Activated CD8-positive, alpha-beta memory T cell treated with anti-CD3 and anti-CD28 coated beads, Interleukin-2, amount 50 U/mL, for 1 hour (primary cell): Measurements from ENCODE around the gene FNBP1.

Experiments used
- DNase-seq: peaks from one replicate; pipeline ENCODE4 v3.0.0-alpha.2; 2020; ENCODE audit errors: extremely low read depth

FNBP1 gene

DNA sequence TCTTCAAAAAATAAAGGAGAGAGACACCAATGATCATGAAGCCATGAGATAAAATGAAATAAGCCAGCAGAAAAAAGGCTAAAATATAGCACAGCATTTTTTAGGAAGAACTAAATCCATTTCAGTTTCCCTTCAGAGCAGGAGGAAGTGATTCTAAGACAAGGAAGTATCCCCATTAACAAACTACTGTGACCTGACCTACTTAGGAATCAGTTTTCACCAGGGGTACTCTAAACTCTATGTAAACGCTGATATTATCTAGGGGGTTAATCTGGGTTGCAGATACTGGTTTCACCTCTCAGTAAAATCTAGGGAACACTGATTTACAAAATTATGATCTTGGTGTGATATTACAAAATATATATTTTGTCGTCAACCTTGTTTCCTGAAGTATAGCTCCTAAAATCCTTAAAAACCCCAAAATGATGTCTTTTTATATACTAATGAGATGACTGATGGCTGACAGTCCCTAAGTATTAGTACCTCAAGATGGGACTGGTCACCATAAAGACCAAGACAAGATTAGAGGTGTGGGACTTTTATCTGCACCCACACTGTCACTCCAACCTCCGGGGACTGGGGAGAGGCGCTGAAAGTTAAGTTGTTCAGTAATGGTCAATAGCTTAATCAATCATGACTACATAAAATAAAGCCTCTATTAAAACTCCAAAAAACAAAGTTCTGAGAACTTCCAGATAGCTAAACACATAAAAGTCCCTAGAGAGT lies 2.9 kb upstream of the FNBP1 start:
- no peak for DNase-seq

DNA sequence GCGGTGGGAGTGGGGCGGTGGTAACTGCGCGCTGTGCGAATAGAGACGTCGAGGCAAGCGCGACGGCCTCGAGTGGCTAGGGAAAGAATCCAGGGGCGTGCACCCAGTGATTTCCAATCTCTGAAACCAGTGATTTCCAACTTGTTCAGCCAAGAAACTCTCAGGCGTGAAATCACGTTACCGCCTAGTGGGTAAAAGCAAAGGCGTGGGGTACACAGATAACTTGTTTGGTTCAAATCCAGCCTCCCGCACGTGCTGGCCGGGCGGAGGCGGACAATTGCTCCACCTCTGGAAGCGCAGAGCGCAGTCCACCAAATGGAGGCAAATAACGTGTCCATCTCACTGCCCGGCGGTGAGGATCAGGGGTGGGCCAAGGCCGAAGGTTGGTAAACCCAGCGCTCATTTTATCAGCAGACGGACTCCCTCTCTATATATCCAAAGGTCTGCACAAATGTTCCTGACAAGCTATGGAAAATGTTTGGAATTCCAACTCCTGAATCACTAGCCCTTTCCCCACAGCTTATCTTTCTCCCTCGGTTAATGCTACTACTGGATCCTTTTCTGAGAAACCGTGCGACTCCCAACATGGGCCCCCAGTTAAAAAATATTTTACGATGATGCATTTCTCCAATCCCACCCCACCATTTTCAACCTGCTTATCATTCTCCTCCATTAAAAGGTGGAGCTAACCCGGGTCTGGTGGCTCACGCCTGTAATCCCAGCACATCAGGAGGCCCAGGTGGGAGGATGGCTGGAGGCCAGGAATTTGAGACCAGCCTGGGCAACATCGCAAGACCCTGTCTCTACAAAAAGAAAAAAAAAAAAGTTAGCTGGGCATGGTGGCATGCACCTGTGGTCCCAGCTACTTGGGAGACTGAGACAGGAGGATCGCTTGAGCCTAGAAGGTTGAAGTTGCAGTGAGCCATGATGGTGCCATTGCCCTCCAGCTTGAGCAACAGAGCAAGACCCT lies 950 bp upstream of the FNBP1 start:
- no peak for DNase-seq

DNA sequence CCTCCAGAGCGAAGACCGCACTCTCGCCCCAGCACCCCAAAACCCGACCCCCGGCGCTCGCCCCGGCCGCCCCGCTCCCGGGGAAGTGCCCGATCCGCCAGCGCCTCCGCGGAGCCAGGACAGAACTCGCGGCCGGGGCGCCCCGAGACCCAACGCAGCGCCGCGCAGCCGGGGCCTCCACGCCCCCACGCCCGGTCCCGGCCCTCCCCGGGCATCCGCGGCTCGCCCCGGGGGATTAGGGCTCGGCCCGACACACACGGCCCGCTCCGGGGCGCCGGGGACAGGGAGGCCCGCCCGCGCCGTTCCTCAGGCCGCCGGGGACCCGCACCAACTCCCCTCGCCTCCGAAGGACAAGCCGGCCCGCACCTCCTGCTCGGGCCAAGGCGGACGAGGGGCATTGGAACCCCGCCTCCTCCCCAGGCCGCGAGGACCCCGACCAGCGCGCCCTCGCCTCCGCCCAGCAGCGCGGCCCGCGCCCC lies 544 bp downstream of the FNBP1 start:
- DNase-seq, result no peak

DNA sequence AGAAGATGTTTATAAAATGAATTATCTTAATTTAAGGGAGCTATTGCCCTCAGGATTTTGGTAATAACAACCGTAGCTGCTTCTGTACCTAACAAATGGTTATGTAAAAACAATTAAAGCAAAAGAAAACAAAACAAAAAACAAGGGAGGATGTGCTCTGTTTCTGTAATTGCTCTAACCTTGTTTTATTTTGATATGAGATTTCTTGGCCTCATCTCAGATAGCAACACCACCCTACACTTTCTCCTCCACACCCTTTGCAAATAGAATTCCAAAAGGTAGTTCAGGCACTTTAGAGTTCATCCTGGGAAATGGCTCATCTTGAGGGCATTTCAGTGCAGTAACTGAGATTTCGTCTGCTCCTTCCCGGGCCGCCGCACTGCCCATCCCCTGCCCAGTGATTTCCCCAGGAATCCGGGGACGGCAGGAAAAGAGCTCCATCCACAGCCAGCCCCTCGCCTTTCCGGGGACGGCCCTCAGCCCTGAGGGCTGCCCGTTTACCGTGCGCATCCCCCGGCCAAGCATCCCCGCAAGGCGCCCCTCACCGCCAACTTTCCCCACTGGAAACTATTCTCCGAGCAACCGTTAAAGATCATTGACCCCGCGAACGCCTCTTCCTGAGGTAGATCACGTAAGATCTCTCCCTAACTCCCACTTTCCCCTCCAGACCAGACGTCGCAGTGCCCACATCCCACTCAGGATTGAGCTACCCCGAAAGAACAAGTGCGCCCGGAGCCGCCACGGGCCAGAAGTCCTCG lies 1.2 kb downstream of the FNBP1 start:
- DNase-seq, result no peak

DNA sequence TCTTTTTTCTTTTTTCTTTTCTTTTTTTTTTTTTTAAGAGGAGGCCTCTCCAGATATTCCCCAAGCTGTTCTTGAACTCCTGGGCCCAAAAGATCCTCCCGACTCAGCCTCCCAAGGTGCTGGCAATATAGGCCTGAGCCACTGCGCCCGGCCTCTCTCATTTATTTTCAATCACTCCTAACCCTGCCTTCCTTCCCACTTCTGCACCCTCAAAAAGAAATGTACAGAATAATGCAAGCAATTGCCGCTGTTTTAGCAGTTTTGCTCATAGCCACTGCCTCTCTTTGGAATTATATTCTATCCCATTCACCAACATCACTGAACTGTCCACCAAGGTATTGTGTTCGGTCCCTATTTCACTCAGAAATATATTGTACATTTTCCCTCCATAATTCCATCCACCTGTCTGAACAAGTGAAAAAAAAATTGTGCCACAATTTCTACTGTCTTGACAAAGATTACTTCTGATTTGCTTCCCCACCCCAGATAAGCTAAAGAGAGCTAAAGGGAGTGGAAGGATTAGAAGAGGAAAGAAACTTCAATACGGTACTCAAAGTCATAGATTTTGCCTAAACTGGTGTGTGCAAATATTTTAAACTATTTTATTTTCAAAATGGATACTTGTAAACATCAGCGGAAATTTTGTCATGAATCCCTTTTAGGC lies 1.9 kb downstream of the FNBP1 start:
- DNase-seq, result no peak

DNA sequence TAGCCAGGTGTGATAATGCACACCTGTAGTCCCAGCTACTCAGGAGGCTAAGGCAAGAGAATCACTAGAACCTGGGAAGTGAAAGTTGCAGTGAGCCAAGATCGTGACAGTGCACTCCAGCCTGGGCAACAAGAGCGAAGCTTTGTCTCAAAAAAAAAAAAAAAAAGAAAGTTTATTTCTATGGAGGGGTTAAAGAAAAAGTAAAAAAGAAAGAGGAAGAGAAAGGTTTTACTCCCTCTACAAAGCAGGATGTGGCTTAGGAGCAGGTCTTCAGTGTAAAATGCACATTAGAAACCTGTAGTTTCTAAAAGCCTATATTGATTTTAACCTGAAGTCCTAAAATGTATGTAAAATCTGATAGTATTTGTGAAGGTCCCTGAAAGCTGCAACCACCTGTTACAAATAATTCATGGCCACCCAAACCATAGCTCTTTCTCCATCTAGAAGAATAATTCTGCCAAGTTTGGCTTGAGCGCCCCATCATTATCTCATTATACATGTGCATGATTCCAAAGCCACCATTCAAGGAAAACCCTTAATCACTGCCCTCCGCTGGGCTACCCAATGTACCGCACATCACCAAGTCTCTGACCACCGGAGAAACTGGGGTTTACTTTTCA lies 3.4 kb downstream of the FNBP1 start:
- DNase-seq, result no peak

DNA sequence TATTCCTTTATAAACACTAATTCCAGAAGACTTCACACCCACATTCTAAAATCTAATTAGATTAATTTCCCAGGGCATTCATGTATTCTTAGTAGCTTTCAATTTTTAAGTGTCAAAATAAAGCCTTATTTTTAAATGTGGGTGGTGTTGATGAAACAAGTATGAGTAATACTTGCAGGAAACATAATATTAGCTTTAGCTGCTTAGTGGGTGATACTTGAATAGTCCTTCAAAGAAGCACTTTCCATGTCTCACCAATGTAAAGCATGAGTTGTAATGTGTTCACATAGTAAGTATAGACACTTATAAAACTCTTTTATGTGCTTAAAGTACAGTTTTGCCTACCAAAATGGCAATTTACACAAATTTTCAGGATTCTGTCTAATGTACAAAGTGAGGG lies 6.9 kb downstream of the FNBP1 start:
- DNase-seq, result no peak

DNA sequence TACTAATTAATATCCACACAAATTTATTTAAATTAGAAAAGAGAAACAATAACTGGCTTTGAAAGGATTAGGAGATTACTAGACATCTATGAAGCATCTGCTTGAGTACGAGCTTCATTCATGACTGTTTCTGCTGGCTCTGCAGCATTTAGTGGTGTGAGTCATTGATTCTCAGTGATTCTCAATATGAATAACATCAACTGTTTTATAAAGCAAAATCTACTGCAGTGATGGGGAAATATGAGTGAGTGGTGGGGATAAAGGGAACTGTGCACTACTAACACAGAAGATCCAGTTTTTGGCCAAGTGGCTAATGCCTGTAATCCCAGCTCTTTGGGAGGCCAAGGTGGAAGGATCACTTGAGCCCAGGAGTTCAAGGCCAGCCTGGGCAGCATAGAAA lies 8.4 kb downstream of the FNBP1 start:
- no peak for DNase-seq

DNA sequence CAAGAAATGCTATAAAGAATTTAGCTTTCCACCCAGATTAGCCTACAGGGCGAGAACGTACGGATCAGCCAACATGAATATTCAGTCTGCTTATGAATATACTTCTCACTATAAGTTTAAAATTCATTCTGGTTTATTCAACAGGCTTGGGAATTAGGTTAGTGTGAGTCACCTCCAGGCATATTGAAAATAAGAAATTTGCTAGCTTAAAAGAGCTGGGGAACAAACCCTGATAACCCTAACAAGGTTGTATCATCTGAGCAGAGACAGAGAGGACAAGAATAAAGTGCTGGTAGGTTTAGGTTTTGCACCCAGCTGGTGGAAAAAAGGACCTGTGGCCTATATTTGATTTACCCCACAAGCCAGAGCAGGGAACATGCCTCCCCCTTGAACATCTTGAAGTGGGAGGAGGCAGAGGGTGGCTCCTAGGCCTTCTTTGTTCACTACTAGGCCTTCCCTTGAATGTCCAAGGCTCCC lies 12.3 kb downstream of the FNBP1 start:
- DNase-seq, result no peak

DNA sequence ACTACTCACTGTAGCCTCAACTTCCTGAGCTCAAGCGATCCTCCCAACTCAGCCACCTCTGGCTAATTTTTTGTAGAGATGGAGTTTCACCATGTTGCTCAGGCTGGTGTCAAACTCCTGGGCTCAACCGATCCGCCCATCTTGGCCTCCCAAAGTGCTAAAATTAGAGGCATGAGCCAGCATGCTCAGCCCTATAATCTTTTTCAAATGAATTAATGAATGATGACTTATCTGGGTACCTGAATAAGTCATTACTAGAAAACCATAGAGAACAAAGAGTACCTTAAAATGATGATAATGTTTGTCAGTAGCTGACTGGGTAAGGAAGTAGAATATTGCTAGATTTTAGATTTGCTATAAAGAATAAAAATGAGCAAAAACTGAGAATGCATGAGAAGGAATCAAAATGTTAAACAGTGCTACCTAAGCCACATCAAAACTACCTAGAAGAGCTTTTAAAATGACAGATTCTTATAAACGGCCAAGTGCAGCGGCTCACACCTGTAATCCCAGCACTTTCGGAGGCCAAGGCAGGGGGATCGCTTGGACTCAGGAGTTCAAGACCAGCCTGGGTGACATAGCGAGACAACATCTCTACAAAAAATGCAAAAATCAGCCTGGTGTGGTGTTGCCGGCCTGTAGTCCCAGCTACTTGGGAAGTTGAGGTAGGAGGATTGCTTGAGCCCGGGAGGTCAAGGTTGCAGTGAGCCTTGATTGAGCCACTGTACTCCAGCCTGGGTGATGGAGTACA lies 13.6 kb downstream of the FNBP1 start:
- DNase-seq, result no peak

DNA sequence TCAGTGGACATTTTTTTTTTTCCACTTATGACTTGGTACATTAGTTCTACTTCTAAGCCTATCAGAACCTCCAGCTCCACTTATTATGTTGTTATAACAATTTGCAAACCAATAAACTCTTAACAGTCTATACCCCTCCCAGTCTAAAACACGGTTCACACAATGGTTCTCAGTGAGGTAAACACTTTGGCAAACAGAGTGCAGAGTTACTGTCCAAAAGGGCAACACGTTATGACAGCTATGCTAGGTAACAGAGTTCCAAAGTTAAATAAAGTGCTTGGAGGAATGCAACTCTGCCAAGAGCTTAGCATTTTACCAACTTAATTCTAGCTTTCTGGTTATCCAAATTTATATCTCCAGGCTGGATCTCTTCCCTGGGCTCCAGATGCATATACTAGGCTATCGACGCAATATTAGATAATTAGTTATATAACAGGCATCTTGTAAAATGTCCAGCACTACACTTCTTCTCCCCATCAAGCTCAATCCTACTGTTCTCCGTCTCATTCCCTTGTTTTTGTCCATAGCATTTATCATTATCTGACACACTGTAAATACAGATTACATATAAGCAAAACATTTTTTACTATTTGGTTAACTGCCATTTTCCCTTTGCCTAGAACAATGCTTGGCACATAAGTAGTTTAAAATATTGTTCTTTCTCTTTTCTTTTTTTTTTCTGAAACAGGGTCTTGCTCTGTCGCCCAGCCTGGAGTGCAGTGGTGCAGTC lies 14.3 kb downstream of the FNBP1 start:
- DNase-seq, result no peak

DNA sequence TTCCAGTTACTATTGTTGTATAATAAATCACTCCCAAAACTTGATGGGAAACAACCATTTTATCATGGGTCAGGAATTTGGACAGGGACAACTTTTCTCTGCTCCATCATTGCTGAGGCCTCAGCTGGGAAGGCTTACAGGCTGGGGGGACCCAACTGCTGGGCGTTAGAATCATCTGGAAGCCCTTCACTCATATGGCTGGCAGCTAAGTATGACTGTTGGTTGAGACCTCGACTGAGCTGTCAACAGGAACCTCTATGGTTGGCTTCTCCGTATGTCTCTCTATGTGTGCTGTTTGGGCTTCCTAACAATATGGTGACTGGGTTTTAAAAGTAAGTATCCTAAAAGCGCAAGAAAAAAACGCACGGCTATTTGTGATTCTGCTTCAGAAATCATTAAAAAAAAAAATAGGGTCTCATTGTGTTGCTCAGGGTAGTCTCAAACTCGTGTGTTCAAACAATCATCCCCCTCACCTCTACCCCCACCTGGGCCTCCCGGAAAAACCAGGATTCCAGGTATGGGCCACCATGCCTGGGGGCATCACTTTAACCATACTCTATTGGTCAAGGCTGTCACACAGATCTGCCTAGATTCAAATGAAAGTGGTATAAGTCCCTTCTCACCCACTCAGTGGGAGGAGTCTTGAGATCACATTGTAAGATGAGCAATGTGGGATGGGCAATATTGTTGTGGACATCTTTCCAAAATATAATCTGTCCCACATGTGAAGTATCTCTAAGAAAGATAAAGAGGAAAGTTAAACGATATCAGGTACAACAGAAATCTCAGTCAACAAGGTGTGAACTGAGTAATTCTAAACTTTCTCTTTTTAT lies 15.2 kb downstream of the FNBP1 start:
- no peak for DNase-seq

DNA sequence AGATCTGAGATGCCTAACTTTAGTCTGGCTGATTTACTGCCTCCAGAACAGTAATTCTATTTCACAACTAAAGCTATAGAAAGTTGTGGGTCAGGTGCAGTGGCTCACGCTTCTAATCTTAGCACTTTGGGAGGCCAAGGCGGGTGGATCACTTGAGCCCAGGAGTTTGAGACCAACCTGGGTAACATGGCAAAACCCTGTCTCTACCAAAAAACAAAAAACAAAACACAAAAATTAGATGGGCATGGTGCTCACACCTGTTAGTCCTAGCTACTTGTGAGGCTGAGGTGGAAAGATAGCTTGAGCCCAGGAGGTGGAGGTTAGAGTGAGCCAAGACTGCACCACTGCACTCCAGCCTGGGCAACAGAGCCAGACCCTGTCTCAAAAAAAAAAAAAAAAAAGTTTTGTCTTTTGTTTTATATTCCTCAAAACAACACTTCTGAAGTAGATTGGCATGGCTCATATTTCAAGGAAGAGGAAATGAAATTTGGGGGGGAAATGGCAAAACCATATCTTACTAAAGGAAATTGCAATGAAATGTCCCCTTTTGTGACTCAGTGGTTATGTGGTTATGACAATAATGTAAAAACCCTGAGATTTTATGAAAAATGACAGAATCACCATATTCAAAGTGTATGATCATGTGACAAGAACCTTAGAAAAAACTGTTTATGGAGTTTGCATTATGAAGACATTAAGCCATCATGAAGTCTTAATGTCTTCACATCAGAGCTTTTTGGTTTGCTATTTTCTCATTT lies 16.2 kb downstream of the FNBP1 start:
- DNase-seq, result no peak

DNA sequence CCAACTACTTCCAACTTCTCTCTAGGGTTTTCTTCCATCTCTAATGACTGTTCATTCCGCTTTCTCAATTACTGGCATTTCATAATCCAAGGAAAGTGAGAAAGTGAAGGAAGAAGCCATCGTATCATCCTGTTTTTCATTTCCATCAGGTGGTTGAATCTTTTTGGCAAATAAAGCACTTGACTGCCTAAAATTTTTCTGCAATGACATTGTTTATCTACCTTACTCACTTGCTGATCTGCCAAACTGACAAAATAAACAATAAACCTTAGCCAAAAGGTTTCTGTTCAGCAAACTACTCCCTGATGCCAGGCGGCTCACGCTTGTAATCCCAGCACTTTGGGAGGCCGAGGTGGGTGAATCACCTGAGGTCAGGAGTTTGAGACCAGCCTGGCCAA lies 18.4 kb downstream of the FNBP1 start:
- DNase-seq, result no peak

DNA sequence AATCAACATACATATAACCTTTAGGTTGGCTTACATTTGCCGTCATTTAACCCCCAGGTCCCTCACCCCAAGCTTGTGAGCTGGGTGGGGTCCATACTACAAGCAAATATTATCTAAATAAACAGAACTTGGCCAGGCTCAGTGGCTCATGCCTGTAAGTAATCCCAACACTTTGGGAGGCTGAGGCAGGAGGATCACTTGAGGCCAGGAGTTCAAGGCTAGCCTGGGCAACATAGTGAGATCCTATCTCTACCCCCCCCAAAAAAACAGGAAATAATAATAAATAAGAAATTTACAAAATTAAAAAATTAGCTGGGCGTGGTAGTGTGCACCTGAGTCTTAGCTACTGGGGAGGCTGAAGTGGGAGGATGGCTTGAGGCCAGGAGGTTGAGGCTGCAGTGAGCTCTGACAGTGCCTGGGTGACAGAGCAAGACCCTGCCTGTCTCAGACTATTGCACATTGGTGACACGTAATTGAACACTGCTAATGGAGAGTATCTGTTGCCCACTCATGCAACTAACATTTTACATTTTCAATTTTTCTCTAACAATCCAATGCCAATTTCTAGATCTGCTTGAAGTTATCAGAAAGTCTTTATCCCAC lies 18.9 kb downstream of the FNBP1 start:
- no peak for DNase-seq

DNA sequence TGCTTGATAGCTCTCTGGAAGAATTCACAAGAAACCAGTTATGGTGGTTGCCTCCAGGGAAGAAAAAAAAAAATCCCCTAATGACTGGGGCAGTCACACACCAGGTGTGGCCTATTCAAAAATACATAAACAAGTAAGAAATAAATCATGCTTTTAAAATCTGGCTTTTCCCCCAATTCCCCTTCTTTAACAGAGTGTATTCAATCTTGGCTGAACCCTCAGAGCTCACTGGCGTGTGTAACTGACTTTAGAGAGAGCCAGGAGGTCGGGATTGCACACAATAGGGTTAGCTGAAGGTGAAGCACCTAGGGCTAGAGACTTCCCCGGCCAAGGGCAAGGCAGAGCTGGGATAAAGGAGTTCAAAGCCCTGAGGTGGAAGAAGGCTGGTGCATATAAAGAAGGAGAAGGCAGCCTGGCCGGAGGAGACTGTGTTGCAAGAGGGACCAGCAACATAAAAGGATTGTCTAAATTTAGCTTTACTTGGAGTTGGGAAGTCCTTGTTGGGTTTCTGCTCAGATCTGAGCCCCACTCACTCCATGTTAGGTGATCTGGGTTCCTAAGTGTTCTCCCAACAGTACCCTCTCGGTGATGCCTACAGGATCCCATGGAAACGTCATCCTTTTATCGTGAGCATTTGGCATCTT lies 19.7 kb downstream of the FNBP1 start:
- no peak for DNase-seq

DNA sequence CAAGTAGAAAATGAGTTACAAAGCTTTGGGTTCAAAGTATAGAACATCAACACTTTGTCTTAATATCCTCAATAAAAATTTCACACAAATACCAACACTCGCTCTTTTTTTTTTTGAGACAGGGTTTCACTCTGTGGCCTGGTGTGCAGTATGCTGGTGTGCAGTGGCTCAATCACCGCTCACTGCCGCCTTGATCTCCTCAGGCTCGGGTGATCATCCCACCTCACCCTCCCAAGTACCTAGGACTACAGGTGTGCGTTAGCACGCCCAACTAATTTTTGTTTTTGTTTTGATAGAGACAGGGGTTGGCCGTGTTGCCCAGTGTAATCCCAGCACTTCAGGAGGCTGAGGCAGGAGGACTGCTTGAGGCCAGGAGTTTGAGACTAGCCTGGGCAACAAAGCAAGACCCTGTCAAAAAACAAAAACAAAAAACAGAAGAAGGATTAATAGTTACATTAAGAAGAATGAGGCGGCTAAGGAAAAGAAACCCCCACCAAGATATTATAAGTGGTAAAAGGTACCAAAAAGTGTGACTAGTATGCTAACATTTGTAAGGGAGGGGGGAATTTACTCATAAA lies 20.3 kb downstream of the FNBP1 start:
- no peak for DNase-seq
